Measurements from ENCODE around the gene RSBN1. TPM values are rescaled to one million over a fixed set of nuclear protein-coding genes. Genes with fewer than 3 reads are reported as not detected.
A peak's percentile ranks its signal among the peaks of the same experiment; 100 is the strongest.

The RSBN1 gene
- total and polyA plus RNA-seq, 9 of the 15 experiments (the other 6 are each of a cell fraction or from before 2014, with no cell fraction given), result 4.5 to 24.3 (median 13.0) TPM

GRCh38 chr1:113858982-113859381 lies 46.7 kb upstream of the RSBN1 start (continued):
- TF ChIP-seq MAFK (IDR thresholded peaks at IDR 0.05; ENCODE audit: low read length) (peak; percentile 94), THRAP3 (IDR thresholded peaks at IDR 0.05; ENCODE audit: borderline replicate concordance) (no peak), C11orf30 (IDR thresholded peaks at IDR 0.05; ENCODE audit: low read depth) (peak; percentile 96), TRIM24 (IDR thresholded peaks at IDR 0.05) (no peak), MAFG (tag; conservative IDR thresholded peaks at IDR 0.05) (peak; percentile 94), FIP1L1 (IDR thresholded peaks at IDR 0.05; ENCODE audit: low read depth, low read length, poor library complexity, severe bottlenecking) (no peak), RBM15 (IDR thresholded peaks at IDR 0.05; ENCODE audit: insufficient read depth, low read length) (no peak), ELF1 (tag; IDR thresholded peaks at IDR 0.05) (peak; percentile 24; the same call in 1 of the 2 replicates), POLR2G (IDR thresholded peaks at IDR 0.05; ENCODE audit: low read depth, low read length) (no peak), RERE (CRISPR knock-in tag; IDR thresholded peaks at IDR 0.05; ENCODE audit: borderline replicate concordance) (no peak), ZNF24 (IDR thresholded peaks at IDR 0.05) (peak; percentile 99), POLR2H (tag; IDR thresholded peaks at IDR 0.05; ENCODE audit: low read depth) (no peak), MIER1 (IDR thresholded peaks at IDR 0.05; ENCODE audit: low read depth) (no peak), ZNF134 (CRISPR knock-in tag; conservative IDR thresholded peaks at IDR 0.05) (no peak), SLC30A9 (CRISPR knock-in tag; IDR thresholded peaks at IDR 0.05) (no peak)
- TF ChIP-seq, protein P1, sequence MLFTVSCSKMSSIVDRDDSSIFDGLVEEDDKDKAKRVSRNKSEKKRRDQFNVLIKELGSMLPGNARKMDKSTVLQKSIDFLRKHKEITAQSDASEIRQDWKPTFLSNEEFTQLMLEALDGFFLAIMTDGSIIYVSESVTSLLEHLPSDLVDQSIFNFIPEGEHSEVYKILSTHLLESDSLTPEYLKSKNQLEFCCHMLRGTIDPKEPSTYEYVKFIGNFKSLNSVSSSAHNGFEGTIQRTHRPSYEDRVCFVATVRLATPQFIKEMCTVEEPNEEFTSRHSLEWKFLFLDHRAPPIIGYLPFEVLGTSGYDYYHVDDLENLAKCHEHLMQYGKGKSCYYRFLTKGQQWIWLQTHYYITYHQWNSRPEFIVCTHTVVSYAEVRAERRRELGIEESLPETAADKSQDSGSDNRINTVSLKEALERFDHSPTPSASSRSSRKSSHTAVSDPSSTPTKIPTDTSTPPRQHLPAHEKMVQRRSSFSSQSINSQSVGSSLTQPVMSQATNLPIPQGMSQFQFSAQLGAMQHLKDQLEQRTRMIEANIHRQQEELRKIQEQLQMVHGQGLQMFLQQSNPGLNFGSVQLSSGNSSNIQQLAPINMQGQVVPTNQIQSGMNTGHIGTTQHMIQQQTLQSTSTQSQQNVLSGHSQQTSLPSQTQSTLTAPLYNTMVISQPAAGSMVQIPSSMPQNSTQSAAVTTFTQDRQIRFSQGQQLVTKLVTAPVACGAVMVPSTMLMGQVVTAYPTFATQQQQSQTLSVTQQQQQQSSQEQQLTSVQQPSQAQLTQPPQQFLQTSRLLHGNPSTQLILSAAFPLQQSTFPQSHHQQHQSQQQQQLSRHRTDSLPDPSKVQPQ (CRISPR knock-in tag; IDR thresholded peaks at IDR 0.05; ENCODE audit: borderline replicate concordance), result no peak
- TF ChIP-seq, protein P2, sequence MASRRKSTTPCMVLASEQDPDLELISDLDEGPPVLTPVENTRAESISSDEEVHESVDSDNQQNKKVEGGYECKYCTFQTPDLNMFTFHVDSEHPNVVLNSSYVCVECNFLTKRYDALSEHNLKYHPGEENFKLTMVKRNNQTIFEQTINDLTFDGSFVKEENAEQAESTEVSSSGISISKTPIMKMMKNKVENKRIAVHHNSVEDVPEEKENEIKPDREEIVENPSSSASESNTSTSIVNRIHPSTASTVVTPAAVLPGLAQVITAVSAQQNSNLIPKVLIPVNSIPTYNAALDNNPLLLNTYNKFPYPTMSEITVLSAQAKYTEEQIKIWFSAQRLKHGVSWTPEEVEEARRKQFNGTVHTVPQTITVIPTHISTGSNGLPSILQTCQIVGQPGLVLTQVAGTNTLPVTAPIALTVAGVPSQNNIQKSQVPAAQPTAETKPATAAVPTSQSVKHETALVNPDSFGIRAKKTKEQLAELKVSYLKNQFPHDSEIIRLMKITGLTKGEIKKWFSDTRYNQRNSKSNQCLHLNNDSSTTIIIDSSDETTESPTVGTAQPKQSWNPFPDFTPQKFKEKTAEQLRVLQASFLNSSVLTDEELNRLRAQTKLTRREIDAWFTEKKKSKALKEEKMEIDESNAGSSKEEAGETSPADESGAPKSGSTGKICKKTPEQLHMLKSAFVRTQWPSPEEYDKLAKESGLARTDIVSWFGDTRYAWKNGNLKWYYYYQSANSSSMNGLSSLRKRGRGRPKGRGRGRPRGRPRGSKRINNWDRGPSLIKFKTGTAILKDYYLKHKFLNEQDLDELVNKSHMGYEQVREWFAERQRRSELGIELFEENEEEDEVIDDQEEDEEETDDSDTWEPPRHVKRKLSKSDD (conservative IDR thresholded peaks at IDR 0.05; ENCODE audit: low read length), result no peak
- TF ChIP-seq, protein P3, sequence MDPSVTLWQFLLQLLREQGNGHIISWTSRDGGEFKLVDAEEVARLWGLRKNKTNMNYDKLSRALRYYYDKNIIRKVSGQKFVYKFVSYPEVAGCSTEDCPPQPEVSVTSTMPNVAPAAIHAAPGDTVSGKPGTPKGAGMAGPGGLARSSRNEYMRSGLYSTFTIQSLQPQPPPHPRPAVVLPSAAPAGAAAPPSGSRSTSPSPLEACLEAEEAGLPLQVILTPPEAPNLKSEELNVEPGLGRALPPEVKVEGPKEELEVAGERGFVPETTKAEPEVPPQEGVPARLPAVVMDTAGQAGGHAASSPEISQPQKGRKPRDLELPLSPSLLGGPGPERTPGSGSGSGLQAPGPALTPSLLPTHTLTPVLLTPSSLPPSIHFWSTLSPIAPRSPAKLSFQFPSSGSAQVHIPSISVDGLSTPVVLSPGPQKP (CRISPR knock-in tag; IDR thresholded peaks at IDR 0.05), result no peak
